Thoracic aorta (tissue), 2 donors: Measurements from ENCODE around the gene PIGU. TPM values are rescaled to one million over a fixed set of nuclear protein-coding genes. Genes with fewer than 3 reads are reported as not detected.

Source experiments
- ATAC-seq: fragments of 150-250 bp; one replicate; pipeline ENCODE4 v1.8.0; 2017; ENCODE audit warnings: low read depth; ENCODE audit not compliant: insufficient number of reproducible peaks, low FRiP score
- DNase-seq: peaks from one replicate; pipeline ENCODE4 v3.0.0-alpha.2; 2020; ENCODE audit warnings: low spot score
- H3K27ac ChIP-seq, 2 donors: fragments of 200-600 bp; sonication (generic); 1 replicate in 1 of 2; 2 replicates in 1 of 2; pipeline ENCODE4 v1.5.1; 2016; ENCODE audit warnings: mild to moderate bottlenecking in 2 of 2, moderate library complexity in 2 of 2
- H3K27me3 ChIP-seq: fragments of 200-600 bp; sonication (generic); replicated peaks from 2 replicates; pipeline ENCODE4 v1.6.0; 2016; ENCODE audit warnings: mild to moderate bottlenecking; ENCODE audit not compliant: insufficient read depth
- H3K36me3 ChIP-seq: fragments of 200-600 bp; sonication (generic); one replicate; pipeline ENCODE4 v1.5.1; 2016
- H3K4me1 ChIP-seq, 2 donors: fragments of 200-600 bp; sonication (generic); 1 replicate in 1 of 2; 2 replicates in 1 of 2; pipeline versions ENCODE4 v1.5.1 to v1.6.0; 2016; ENCODE audit warnings: low read depth in 2 of 2, mild to moderate bottlenecking in 1 of 2; ENCODE audit not compliant: control insufficient read depth in 1 of 2
- H3K4me3 ChIP-seq: fragments of 200-600 bp; sonication (generic); 2 replicates; pipeline ENCODE4 v1.5.1; 2016; ENCODE audit warnings: mild to moderate bottlenecking
- H3K9me3 ChIP-seq: fragments of 200-600 bp; sonication (generic); 2 replicates; pipeline ENCODE4 v1.5.1; 2016
- total RNA-seq, 2 donors: library from RNA; depleted of rRNA; stranded (reverse); fragments of >200 nt; gene quantifications; one replicate each; pipeline versions ENCODE4 v1.1.0 to v1.2.3, GENCODE V29; 2016
- TF ChIP-seq, protein P1 (sequence below): fragments of 200-600 bp; sonication (generic); IDR thresholded peaks from one replicate; pipeline ENCODE4 v1.5.1; 2019; ENCODE audit warnings: antibody characterized with exemption

The PIGU gene
- total RNA-seq, 2 donors from 2014 or later, result 10.2 to 10.4 TPM

DNA sequence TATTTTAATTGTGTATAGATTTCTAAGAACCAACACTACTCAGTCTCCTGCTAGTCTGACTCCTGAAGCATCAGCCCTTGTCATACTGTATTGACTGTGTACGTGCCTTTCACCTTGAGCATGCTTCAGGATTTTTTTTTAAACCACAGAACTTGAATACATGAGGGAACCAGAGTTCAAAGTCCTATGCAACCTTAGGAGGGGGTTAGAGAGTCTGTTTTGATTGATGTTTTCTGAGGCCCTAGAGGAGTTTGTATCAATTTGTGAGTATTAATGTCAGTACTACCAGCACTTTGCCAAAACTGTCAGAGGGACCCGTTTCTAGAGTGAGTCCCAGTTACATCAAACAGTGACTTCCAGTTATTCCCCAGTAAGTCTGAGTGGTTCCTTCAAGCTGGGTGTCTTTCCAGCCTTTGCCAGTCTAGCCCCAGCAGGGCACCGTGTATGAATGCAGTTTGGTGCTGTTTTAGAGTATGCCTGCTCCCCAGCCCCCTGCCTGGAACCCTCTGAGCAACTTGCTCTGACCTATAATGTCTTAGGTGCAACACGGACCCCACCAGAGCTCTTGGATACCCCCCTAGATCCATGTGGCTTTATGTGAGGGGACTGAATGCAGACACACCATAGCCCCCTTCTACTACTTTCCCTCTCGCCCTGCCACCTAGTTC is 35.8 kb upstream of the PIGU start:
- DNase-seq (no peak), ATAC-seq (no peak)
- TF ChIP-seq, protein P1, sequence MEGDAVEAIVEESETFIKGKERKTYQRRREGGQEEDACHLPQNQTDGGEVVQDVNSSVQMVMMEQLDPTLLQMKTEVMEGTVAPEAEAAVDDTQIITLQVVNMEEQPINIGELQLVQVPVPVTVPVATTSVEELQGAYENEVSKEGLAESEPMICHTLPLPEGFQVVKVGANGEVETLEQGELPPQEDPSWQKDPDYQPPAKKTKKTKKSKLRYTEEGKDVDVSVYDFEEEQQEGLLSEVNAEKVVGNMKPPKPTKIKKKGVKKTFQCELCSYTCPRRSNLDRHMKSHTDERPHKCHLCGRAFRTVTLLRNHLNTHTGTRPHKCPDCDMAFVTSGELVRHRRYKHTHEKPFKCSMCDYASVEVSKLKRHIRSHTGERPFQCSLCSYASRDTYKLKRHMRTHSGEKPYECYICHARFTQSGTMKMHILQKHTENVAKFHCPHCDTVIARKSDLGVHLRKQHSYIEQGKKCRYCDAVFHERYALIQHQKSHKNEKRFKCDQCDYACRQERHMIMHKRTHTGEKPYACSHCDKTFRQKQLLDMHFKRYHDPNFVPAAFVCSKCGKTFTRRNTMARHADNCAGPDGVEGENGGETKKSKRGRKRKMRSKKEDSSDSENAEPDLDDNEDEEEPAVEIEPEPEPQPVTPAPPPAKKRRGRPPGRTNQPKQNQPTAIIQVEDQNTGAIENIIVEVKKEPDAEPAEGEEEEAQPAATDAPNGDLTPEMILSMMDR, result no peak
- Histone ChIP-seq H3K4me1 (peaks cover 3 to 15% of the 10 kb centered on the region in 2 donors), H3K27ac (no peak overlapping the region), H3K36me3 (peaks cover 6% of the 10 kb centered on the region), H3K9me3 (no peaks in the 10 kb centered on the region), H3K27me3 (no peaks in the 10 kb centered on the region), H3K4me3 (no peak overlapping the region)

DNA sequence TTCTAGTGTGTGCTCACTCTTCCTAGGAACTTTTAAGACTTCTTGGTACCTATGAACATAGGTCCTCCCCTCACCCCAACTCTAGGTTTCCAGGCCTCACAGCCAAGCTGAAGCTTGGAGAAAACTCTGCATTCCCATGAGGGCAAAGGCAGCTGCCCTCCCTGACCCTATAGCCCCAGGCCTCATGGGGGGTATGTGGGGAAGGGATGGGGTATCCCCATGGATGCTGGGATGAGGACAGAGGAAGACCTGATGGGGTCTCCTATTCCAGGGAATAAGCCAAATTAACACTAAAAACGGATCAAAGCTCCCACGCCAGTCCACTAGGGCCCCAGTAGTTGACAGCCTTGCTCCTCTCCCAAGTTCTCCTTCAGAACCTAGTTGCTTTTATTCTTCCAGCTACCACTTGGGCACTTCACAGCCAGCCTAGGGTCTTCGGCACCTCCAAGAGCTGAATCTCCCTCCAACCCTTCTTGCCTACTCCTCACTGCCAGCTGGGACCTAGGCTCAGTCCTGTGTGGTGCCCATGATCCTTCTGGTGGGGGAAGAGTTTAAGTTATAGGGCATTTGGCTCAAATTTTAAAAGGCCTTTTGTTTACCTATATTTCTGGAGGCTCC is 35.0 kb upstream of the PIGU start:
- Histone ChIP-seq H3K4me1 (peaks cover 3 to 15% of the 10 kb centered on the region in 2 donors), H3K27me3 (no peaks in the 10 kb centered on the region), H3K9me3 (no peaks in the 10 kb centered on the region), H3K36me3 (peaks cover 6% of the 10 kb centered on the region), H3K4me3 (no peak overlapping the region), H3K27ac (no peak overlapping the region)
- TF ChIP-seq, protein P1, result no peak
- DNase-seq (no peak), ATAC-seq (no peak)

DNA sequence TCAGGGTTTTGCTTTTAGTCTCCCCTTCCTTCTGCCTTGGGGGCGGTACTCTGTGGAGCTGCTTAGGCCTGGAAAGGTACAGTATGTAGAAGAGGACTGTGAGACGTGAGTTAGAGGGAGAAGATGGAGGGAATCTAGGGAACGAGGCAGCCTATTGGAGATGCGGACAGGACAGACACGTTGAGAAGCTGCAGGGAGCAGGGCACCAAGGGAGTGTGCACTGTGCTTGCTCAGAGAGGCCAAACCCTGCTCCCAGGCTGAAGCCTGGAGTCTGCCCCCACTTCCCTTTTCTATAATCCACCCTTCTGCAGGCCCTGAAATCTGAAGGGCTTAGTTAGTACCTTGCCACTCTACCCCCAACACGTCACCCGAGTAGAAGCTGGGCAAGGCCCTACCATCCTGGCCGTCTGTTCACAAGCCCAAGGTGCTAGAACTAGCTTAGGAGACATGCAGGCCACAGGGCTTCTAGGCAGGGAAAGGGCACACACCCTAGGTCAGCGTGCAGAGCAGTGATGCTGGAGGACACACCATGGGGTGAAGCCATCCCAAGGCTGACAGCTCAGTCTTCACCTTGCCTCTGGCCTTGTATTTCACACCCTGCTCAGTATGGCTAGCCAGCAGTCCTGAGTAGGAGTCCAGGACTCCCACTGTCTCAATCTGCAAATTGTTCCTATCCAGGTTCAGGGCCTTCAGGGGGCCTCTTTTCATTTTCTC is 34.1 kb upstream of the PIGU start:
- ATAC-seq, result no peak
- no peak overlapping the region for H3K27ac ChIP-seq

DNA sequence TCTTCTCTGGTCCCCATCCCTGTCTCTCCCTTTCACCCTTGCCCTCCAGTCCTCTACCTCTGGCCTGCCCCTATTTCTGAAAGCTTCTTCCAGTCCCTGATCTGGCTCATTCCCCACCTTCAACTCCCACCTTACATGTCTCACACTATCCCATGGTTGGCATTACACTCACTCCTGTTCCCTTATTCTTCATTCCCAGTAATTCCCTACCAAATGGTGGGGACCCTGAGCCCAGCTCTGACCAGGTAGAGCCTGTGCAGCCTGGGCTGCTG is 33.6 kb upstream of the PIGU start:
- Histone ChIP-seq H3K4me3 (peak overlapping the region; percentile 93), H3K9me3 (no peaks in the 10 kb centered on the region), H3K27ac (peak overlapping the region in 1 of 2 donors; percentile 94), H3K4me1 (peaks cover 3 to 16% of the 10 kb centered on the region in 2 donors), H3K27me3 (no peaks in the 10 kb centered on the region), H3K36me3 (peaks cover 6% of the 10 kb centered on the region)
- TF ChIP-seq, protein P1, result no peak
- ATAC-seq (no peak), DNase-seq (no peak)

More for the DNA sequence above, 34.1 kb upstream of the PIGU start:
- H3K9me3 ChIP-seq, result no peaks in the 10 kb centered on the region
- H3K4me1 ChIP-seq, result peaks cover 3 to 15% of the 10 kb centered on the region in 2 donors
- H3K4me3 ChIP-seq, result no peak overlapping the region
- H3K36me3 ChIP-seq, result peaks cover 6% of the 10 kb centered on the region
- TF ChIP-seq, protein P1, result no peak
- no peaks in the 10 kb centered on the region for H3K27me3 ChIP-seq
- DNase-seq, result no peak

DNA sequence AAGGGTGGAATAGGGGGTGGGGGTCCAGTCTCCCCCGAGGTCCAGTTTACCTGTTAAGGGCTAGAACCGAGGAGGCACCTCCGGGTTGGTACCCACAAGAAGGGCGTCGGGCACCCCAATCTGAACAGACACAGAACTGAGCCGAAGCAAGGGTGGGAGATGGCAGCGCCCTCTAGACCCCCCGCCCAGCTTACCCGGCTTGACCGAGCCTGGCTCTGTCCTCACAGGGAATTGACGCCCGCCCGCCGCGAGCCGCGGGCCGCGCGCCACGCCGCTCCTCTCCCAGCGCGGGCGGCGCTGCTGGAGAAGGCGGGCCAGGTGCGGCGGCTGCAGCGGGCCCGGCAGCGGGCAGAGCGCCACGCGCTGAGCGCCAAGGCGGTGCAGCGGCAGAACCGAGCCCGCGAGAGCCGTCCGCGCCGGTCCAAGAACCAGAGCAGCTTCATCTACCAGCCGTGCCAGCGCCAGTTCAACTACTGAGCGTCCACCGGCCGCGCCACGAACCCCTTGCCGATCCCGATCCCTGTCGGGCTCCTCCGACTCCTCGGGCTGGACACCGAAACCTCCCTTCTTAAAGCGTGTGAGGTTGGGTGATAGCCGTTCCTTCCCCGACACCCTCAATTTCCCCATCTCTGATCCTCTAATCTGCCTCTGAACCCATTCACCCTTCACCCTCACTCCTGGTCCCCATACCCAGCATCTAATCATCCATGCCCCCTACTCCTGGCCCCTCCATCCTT is 33.1 kb upstream of the PIGU start:
- Histone ChIP-seq H3K27ac (peak overlapping the region; percentile 90 to 94), H3K36me3 (peaks cover 6% of the 10 kb centered on the region), H3K9me3 (no peaks in the 10 kb centered on the region), H3K4me3 (peak overlapping the region; percentile 93), H3K27me3 (no peaks in the 10 kb centered on the region), H3K4me1 (peaks cover 7 to 21% of the 10 kb centered on the region in 2 donors)
- TF ChIP-seq, protein P1, result no peak
- ATAC-seq (peak; percentile 28), DNase-seq (no peak)
